ENCODE measurements around the gene FUZ.

FUZ gene

GRCh38 chr19:49830766-49831165 lies 17.7 kb upstream of the FUZ start:
- TF ChIP-seq CTCF (IDR thresholded peaks at IDR 0.05; ENCODE audit: low read depth, low read length, missing control alignments) = no peak
- H3K4me3 ChIP-seq (ENCODE audit: low read depth, low read length) = no peak overlapping the region
- no peaks in the 10 kb centered on the region for H3K27me3 ChIP-seq (replicated peaks)
- H3K36me3 ChIP-seq (replicated peaks) = peaks cover 47% of the 10 kb centered on the region
- no peak overlapping the region for H3K27ac ChIP-seq
- DNase-seq = no peak
- in situ Hi-C loops (cut with HindIII; ENCODE audit: low pct_ligation_motif_present, low sequenced_read_pairs) = no loop called here

GRCh38 chr19:49829721-49830120 lies 16.6 kb upstream of the FUZ start:
- Histone ChIP-seq H3K36me3 (replicated peaks) (peaks cover 37% of the 10 kb centered on the region), H3K27ac (no peak overlapping the region), H3K4me3 (ENCODE audit: low read depth, low read length) (no peak overlapping the region), H3K27me3 (replicated peaks) (no peaks in the 10 kb centered on the region)
- no peak for TF ChIP-seq CTCF (IDR thresholded peaks at IDR 0.05; ENCODE audit: low read depth, low read length, missing control alignments)
- no peak for DNase-seq
- in situ Hi-C loops (cut with HindIII; ENCODE audit: low pct_ligation_motif_present, low sequenced_read_pairs) = no loop called here

- no peak overlapping the region for H3K27ac ChIP-seq
- H3K4me3 ChIP-seq (ENCODE audit: low read depth, low read length) = no peak overlapping the region
- in situ Hi-C loops (cut with HindIII; ENCODE audit: low pct_ligation_motif_present, low sequenced_read_pairs) = no loop called here
- peaks cover 32% of the 10 kb centered on the region for H3K36me3 ChIP-seq (replicated peaks)
- H3K27me3 ChIP-seq (replicated peaks) = no peaks in the 10 kb centered on the region
- no peak for DNase-seq
- TF ChIP-seq CTCF (IDR thresholded peaks at IDR 0.05; ENCODE audit: low read depth, low read length, missing control alignments) = no peak
Observed at GRCh38 chr19:49829200-49829599, 16.1 kb upstream of the FUZ start.

- Histone ChIP-seq H3K27ac (no peak overlapping the region), H3K4me3 (ENCODE audit: low read depth, low read length) (no peak overlapping the region), H3K27me3 (replicated peaks) (no peaks in the 10 kb centered on the region), H3K36me3 (replicated peaks) (peaks cover 28% of the 10 kb centered on the region)
- in situ Hi-C loops (cut with HindIII; ENCODE audit: low pct_ligation_motif_present, low sequenced_read_pairs) = no loop called here
- no peak for TF ChIP-seq CTCF (IDR thresholded peaks at IDR 0.05; ENCODE audit: low read depth, low read length, missing control alignments)
- no peak for DNase-seq
Observed at GRCh38 chr19:49827034-49827433, 13.9 kb upstream of the FUZ start.

- no peak overlapping the region for H3K27ac ChIP-seq
- DNase-seq = no peak
- in situ Hi-C loops (cut with HindIII; ENCODE audit: low pct_ligation_motif_present, low sequenced_read_pairs) = no loop called here
- no peaks in the 10 kb centered on the region for H3K27me3 ChIP-seq (replicated peaks)
- no peak for TF ChIP-seq CTCF (IDR thresholded peaks at IDR 0.05; ENCODE audit: low read depth, low read length, missing control alignments)
- peaks cover 19% of the 10 kb centered on the region for H3K36me3 ChIP-seq (replicated peaks)
- no peak overlapping the region for H3K4me3 ChIP-seq (ENCODE audit: low read depth, low read length)
Observed at GRCh38 chr19:49824662-49825061, 11.6 kb upstream of the FUZ start.

- Histone ChIP-seq H3K27me3 (replicated peaks) (no peaks in the 10 kb centered on the region), H3K36me3 (replicated peaks) (peaks cover 18% of the 10 kb centered on the region), H3K27ac (no peak overlapping the region), H3K4me3 (ENCODE audit: low read depth, low read length) (no peak overlapping the region)
- no peak for DNase-seq
- TF ChIP-seq CTCF (IDR thresholded peaks at IDR 0.05; ENCODE audit: low read depth, low read length, missing control alignments) = no peak
- in situ Hi-C loops (cut with HindIII; ENCODE audit: low pct_ligation_motif_present, low sequenced_read_pairs) = no loop called here
Observed at GRCh38 chr19:49823472-49823871, 10.4 kb upstream of the FUZ start.
